DMS53 treated with DMSO at 0.1 percent for 48 hours (cell line): ENCODE data around the gene LST1.
"Not testable (repeated sequence)": the region's sequence is repeated elsewhere in the genome, so short reads cannot be mapped to it uniquely, and the experiment has no call there.

Source experiments
- DNase-seq: peaks from one replicate; lab custom pipeline; 2025; ENCODE audit not compliant: unreplicated experiment; lab: John Stamatoyannopoulos, UW

LST1 gene

DNA sequence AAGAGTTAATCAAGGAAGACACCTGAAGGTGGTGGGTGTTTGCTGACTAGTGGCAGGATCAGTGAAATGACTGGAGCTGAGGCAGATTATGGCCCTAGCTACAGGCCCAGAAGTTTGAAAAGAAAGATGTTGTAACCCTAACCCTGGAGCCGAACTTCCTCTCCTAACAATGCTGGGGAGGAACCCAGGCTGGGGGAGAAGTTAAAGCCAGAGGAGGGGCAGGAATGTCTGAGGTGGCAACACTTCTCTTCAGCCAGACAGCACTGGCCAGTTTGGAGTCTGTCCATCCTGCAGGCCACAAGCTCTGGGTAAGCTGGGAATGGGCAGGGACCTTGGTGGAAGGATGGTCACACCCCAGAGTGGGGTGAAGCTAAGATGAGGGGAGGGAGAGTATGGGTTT, at the start of gene LST1:
Gene LST1, plus strand, starts transcription at position 270 of the 400 bp plus-strand sequence. CDS start 1,023 bp downstream, outside the sequence.
- DNase-seq, result no peak

DNA sequence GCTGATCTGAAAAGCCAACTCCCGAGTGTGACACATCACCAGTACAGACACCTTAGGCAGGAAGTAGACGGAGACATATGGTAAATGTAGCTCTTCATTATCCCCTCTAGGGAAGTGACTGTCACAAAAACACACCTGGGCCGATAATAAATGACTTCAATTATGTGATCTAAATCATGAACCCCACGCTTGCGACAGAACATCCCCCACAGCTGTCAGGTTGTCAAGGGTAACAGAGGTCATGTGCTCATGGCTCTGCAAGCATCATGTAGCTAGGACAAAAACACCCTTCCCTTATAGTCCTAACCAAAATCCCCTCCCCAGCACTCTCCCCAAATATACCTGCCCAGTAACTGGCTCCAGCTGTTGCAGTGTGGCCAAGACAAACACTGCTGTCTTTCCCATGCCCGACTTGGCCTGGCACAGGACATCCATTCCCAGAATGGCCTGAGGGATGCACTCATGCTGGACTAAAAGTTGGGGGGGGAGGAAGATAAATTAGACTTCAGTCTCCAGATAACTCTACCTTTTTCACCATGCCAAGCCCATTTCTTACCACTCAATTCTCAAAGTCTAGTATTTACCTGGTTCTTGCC, 47.2 kb upstream of the LST1 start:
- DNase-seq, result no peak

- no peak for DNase-seq
Observed at GRCh38 chr6:31540640-31541039, 45.4 kb upstream of the LST1 start.

GRCh38 chr6:31541059-31541657, 44.9 kb upstream of the LST1 start:
- peak; percentile 34 for DNase-seq

- DNase-seq, result peak; percentile 96
Observed at GRCh38 chr6:31541658-31542521, 44.2 kb upstream of the LST1 start, which contains the start of gene DDX39B. DDX39B (minus strand) TSS chr6:31542003; CDS start chr6:31540532, 1,471 bp downstream.

DNA sequence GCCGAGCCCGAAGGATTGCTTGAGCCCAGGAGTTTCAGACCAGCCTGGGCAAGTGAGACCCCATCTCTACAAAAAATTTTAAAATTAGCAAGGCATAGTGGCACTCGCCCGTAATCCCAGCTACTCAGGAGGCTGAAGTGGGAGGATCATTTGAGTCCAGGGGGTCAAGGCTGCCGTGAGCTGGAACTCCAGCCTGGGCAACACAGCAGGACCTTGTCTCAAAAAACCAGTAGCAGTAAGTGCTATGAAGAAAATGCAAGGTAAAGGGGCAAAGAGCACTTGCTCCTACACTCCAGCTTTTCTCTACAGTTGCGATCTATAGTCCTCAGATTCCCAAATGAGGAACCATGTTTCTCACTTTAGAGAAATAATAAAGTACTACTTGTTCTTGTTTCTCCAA, 42.4 kb upstream of the LST1 start:
- DNase-seq, result no peak

GRCh38 chr6:31544676-31545075, 41.4 kb upstream of the LST1 start:
- no peak for DNase-seq

GRCh38 chr6:31545291-31545690, 40.8 kb upstream of the LST1 start:
- DNase-seq, result no peak

GRCh38 chr6:31546339-31546957, 39.6 kb upstream of the LST1 start, which contains the start of gene ATP6V1G2:
ATP6V1G2 (minus strand) TSS chr6:31546608; CDS start chr6:31546559, 49 bp downstream.
- DNase-seq, result peak; percentile 97

GRCh38 chr6:31546958-31547726, 38.9 kb upstream of the LST1 start, which contains the start of gene NFKBIL1:
NFKBIL1 (plus strand) TSS chr6:31547608; CDS start chr6:31547695, 87 bp downstream.
- peak; percentile 94 for DNase-seq

GRCh38 chr6:31547727-31548543, 38.1 kb upstream of the LST1 start:
- no peak for DNase-seq

- DNase-seq, result no peak
Observed at GRCh38 chr6:31548544-31548873, 37.6 kb upstream of the LST1 start.

DNA sequence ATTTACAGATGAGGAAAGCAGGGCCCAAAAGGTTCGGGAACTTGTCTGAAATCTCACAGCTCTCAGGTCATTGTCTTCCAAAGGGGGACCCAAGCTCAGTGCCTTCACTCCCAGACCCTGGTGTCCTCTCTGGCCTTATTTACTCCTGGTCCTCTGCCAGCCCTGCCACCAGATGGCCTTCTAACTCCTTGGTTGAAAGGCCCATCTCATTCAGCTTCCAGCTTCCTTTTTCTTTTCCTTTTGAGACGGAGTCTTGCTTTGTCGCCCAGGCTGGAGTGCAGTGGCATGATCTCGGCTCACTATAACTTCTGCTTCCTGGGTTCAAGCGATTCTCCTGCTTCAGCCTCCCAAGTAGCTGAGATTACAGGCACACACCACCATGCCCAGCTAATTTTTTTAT, 34.7 kb upstream of the LST1 start:
- DNase-seq, result not testable (repeated sequence)

GRCh38 chr6:31556307-31556706, 29.8 kb upstream of the LST1 start:
- no peak for DNase-seq

GRCh38 chr6:31557443-31558317, 28.4 kb upstream of the LST1 start:
- DNase-seq, result no peak

GRCh38 chr6:31558318-31558625, 27.8 kb upstream of the LST1 start:
- no peak for DNase-seq

DNA sequence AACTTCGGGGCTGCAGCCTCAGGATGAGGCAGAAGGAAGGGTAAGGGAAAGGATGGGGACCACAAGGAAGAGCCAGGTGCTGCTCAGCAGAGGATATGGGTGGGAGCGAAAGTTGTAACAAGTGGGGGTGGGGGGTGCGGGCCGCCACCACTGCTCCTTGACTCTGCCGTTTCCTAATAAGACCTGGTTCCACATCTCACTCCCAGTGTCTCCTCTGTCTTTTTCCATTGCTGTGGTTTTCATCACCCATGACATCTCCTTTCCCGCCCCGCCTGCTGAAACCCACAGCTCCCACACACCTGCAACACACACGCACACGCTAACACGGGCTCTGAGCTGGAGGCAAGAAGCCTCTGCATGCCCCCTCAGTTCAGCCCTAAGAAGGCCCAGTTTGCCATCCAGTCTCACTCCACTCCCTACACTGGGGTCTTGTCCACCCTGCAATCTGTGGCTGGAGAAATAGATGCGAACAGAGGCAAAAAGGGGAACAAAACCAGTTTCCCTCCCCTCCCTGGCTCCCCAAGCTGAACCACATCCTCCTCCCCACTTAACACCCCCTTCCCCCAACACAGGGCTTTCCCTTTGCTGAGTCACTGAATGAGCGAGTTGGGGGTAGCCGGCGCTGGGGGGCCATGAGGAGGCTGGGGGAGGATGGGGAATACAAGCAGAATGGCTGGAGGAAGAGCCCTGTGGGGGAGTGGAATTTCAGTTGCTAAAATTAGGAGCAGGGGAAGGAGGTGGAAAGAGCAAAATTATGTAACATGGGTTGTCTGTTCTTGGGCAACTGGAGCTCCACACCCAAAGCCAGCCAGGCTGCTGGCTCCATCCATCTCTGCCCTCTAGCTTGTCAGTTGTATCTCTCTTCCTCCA, 27.2 kb upstream of the LST1 start:
- no peak for DNase-seq

GRCh38 chr6:31559606-31559957, 26.5 kb upstream of the LST1 start:
- no peak for DNase-seq
